Fibroblast of the aortic adventitia (primary cell): ENCODE data around the gene DUSP6. TPM values are rescaled to one million over a fixed set of nuclear protein-coding genes. Genes with fewer than 3 reads are reported as not detected.

Experiments used
- DNase-seq: peaks from one replicate; pipeline ENCODE4 v3.0.0-alpha.2; 2010; ENCODE audit warnings: low read depth
- H3K4me3 ChIP-seq: 2 replicates; pipeline ENCODE4 v1.5.1; 2011; ENCODE audit warnings: low read depth, mild to moderate bottlenecking, control low read depth, low read length, moderate library complexity
- CTCF ChIP-seq: IDR thresholded peaks from 2 replicates; pipeline ENCODE4 v1.5.1; 2011; ENCODE audit warnings: mild to moderate bottlenecking, low read length, control low read depth, inconsistent platforms; ENCODE audit not compliant: insufficient read depth
- total RNA-seq: library from RNA; depleted of rRNA; stranded (reverse); fragments of >200 nt; gene quantifications from 2 replicates; pipeline ENCODE4 v1.2.3, GENCODE V29; 2012; ENCODE audit warnings: low replicate concordance

The DUSP6 gene
- total RNA-seq, 1 donor, result 33.9 TPM

GRCh38 chr12:89352242-89352491 lies 134 bp downstream of the DUSP6 start:
- DNase-seq, result no peak
- no peak for TF ChIP-seq CTCF
- peak overlapping the region; percentile 91 for H3K4me3 ChIP-seq

GRCh38 chr12:89351489-89352241 lies 636 bp downstream of the DUSP6 start:
- peak; percentile 45 for DNase-seq
- TF ChIP-seq CTCF, result no peak
- peak overlapping the region; percentile 91 for H3K4me3 ChIP-seq

- no peak for TF ChIP-seq CTCF
- peak overlapping the region; percentile 91 for H3K4me3 ChIP-seq
- DNase-seq, result peak; percentile 38
Measured at GRCh38 chr12:89350630-89351488, 1.4 kb downstream of the DUSP6 start.

- no peak for TF ChIP-seq CTCF
- DNase-seq, result no peak
- peak overlapping the region; percentile 91 for H3K4me3 ChIP-seq
Measured at GRCh38 chr12:89350260-89350629, 2.1 kb downstream of the DUSP6 start.

- H3K4me3 ChIP-seq, result peak overlapping the region; percentile 91
- no peak for TF ChIP-seq CTCF
- peak; percentile 73 for DNase-seq
Measured at GRCh38 chr12:89349814-89350213, 2.5 kb downstream of the DUSP6 start.

- peak overlapping the region; percentile 91 for H3K4me3 ChIP-seq
- no peak for TF ChIP-seq CTCF
- DNase-seq, result no peak
Measured at GRCh38 chr12:89348894-89349699, 3.2 kb downstream of the DUSP6 start.
